ENCODE results near the gene TIGD6. TPM values are rescaled to one million over a fixed set of nuclear protein-coding genes. Genes with fewer than 3 reads are reported as not detected.

TIGD6 gene
- total and polyA plus RNA-seq, 2 experiments from 2014 or later: 1.4 to 2.1 TPM

DNA sequence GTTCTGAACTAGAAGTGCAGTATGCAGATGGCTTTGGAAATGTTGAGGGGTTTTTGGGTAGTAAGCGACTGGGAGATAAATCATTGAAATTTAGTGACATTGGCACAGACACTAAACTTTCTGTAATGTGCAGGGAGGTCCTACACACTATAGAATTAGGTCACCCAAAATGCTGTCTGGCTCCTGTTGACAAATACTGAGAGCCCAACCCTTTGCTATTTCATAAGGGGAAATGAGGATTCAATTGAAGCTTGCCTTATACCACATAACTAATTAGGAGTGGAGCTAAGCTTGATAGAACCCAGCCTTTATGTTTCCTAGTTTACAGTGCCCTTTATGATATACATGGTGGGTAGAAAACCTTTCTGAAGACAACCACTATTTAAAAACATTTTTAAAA lies 22.7 kb upstream of the TIGD6 start:
- no peaks in the 10 kb centered on the region; the same call in 1 of the 2 replicates for H3K79me2 ChIP-seq (replicated peaks; ENCODE audit: insufficient read depth)
- Mint-ChIP-seq H3K4me3 (no peak overlapping the region), H3K27me3 (ENCODE audit: insufficient read depth, low read depth, poor library complexity) (peaks cover 4% of the 10 kb centered on the region), H3K4me1 (peaks cover 25% of the 10 kb centered on the region), H3K27ac (no peak overlapping the region), H3K9me3 (no peaks in the 10 kb centered on the region), H3K36me3 (ENCODE audit: low read depth) (peaks cover 70% of the 10 kb centered on the region)
- DNase-seq (ENCODE audit: low spot score) (no peak), ATAC-seq (no peak)
- H3K4me2 ChIP-seq: no peak overlapping the region
- H3F3A ChIP-seq (replicated peaks; ENCODE audit: low read depth): 0 out of 2 replicates have a peak, but pooled peaks cover 2% of the 10 kb centered on the region
- no peak for TF ChIP-seq NANOG (IDR thresholded peaks at IDR 0.05; ENCODE audit: borderline replicate concordance)
- TF ChIP-seq EZH2 (IDR thresholded peaks at IDR 0.05; ENCODE audit: low read depth, unreplicated experiment): no peak
- TF ChIP-seq JUNB (IDR thresholded peaks at IDR 0.05; ENCODE audit: unreplicated experiment): no peak
- no peak for TF ChIP-seq POLR2AphosphoS5 (IDR thresholded peaks at IDR 0.05; ENCODE audit: low read depth)
- TF ChIP-seq ZNF114 (CRISPR knock-in tag; IDR thresholded peaks at IDR 0.05): no peak
- TF ChIP-seq, protein P1, sequence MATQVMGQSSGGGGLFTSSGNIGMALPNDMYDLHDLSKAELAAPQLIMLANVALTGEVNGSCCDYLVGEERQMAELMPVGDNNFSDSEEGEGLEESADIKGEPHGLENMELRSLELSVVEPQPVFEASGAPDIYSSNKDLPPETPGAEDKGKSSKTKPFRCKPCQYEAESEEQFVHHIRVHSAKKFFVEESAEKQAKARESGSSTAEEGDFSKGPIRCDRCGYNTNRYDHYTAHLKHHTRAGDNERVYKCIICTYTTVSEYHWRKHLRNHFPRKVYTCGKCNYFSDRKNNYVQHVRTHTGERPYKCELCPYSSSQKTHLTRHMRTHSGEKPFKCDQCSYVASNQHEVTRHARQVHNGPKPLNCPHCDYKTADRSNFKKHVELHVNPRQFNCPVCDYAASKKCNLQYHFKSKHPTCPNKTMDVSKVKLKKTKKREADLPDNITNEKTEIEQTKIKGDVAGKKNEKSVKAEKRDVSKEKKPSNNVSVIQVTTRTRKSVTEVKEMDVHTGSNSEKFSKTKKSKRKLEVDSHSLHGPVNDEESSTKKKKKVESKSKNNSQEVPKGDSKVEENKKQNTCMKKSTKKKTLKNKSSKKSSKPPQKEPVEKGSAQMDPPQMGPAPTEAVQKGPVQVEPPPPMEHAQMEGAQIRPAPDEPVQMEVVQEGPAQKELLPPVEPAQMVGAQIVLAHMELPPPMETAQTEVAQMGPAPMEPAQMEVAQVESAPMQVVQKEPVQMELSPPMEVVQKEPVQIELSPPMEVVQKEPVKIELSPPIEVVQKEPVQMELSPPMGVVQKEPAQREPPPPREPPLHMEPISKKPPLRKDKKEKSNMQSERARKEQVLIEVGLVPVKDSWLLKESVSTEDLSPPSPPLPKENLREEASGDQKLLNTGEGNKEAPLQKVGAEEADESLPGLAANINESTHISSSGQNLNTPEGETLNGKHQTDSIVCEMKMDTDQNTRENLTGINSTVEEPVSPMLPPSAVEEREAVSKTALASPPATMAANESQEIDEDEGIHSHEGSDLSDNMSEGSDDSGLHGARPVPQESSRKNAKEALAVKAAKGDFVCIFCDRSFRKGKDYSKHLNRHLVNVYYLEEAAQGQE (IDR thresholded peaks at IDR 0.05; ENCODE audit: unreplicated experiment): no peak
- TF ChIP-seq STAT1 (IDR thresholded peaks at IDR 0.05; ENCODE audit: unreplicated experiment): no peak
- TF ChIP-seq EZH2phosphoT487 (IDR thresholded peaks at IDR 0.05; ENCODE audit: unreplicated experiment): no peak
- no peak for TF ChIP-seq CREB1 (CRISPR knock-in tag; IDR thresholded peaks at IDR 0.05; ENCODE audit: low read depth)
- TF ChIP-seq, protein P2, sequence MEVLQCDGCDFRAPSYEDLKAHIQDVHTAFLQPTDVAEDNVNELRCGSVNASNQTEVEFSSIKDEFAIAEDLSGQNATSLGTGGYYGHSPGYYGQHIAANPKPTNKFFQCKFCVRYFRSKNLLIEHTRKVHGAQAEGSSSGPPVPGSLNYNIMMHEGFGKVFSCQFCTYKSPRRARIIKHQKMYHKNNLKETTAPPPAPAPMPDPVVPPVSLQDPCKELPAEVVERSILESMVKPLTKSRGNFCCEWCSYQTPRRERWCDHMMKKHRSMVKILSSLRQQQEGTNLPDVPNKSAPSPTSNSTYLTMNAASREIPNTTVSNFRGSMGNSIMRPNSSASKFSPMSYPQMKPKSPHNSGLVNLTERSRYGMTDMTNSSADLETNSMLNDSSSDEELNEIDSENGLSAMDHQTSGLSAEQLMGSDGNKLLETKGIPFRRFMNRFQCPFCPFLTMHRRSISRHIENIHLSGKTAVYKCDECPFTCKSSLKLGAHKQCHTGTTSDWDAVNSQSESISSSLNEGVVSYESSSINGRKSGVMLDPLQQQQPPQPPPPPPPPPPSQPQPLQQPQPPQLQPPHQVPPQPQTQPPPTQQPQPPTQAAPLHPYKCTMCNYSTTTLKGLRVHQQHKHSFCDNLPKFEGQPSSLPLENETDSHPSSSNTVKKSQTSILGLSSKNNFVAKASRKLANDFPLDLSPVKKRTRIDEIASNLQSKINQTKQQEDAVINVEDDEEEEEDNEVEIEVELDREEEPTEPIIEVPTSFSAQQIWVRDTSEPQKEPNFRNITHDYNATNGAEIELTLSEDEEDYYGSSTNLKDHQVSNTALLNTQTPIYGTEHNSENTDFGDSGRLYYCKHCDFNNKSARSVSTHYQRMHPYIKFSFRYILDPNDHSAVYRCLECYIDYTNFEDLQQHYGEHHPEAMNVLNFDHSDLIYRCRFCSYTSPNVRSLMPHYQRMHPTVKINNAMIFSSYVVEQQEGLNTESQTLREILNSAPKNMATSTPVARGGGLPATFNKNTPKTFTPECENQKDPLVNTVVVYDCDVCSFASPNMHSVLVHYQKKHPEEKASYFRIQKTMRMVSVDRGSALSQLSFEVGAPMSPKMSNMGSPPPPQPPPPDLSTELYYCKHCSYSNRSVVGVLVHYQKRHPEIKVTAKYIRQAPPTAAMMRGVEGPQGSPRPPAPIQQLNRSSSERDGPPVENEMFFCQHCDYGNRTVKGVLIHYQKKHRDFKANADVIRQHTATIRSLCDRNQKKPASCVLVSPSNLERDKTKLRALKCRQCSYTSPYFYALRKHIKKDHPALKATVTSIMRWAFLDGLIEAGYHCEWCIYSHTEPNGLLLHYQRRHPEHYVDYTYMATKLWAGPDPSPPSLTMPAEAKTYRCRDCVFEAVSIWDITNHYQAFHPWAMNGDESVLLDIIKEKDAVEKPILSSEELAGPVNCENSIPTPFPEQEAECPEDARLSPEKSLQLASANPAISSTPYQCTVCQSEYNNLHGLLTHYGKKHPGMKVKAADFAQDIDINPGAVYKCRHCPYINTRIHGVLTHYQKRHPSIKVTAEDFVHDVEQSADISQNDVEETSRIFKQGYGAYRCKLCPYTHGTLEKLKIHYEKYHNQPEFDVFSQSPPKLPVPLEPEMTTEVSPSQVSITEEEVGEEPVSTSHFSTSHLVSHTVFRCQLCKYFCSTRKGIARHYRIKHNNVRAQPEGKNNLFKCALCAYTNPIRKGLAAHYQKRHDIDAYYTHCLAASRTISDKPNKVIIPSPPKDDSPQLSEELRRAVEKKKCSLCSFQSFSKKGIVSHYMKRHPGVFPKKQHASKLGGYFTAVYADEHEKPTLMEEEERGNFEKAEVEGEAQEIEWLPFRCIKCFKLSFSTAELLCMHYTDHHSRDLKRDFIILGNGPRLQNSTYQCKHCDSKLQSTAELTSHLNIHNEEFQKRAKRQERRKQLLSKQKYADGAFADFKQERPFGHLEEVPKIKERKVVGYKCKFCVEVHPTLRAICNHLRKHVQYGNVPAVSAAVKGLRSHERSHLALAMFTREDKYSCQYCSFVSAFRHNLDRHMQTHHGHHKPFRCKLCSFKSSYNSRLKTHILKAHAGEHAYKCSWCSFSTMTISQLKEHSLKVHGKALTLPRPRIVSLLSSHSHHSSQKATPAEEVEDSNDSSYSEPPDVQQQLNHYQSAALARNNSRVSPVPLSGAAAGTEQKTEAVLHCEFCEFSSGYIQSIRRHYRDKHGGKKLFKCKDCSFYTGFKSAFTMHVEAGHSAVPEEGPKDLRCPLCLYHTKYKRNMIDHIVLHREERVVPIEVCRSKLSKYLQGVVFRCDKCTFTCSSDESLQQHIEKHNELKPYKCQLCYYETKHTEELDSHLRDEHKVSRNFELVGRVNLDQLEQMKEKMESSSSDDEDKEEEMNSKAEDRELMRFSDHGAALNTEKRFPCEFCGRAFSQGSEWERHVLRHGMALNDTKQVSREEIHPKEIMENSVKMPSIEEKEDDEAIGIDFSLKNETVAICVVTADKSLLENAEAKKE (CRISPR knock-in tag; IDR thresholded peaks at IDR 0.05): no peak
- TF ChIP-seq, protein P3, sequence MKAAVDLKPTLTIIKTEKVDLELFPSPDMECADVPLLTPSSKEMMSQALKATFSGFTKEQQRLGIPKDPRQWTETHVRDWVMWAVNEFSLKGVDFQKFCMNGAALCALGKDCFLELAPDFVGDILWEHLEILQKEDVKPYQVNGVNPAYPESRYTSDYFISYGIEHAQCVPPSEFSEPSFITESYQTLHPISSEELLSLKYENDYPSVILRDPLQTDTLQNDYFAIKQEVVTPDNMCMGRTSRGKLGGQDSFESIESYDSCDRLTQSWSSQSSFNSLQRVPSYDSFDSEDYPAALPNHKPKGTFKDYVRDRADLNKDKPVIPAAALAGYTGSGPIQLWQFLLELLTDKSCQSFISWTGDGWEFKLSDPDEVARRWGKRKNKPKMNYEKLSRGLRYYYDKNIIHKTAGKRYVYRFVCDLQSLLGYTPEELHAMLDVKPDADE (IDR thresholded peaks at IDR 0.05): no peak
- TF ChIP-seq ZNF331 (CRISPR knock-in tag; IDR thresholded peaks at IDR 0.05; ENCODE audit: low read depth): no peak
- TF ChIP-seq, protein P4, sequence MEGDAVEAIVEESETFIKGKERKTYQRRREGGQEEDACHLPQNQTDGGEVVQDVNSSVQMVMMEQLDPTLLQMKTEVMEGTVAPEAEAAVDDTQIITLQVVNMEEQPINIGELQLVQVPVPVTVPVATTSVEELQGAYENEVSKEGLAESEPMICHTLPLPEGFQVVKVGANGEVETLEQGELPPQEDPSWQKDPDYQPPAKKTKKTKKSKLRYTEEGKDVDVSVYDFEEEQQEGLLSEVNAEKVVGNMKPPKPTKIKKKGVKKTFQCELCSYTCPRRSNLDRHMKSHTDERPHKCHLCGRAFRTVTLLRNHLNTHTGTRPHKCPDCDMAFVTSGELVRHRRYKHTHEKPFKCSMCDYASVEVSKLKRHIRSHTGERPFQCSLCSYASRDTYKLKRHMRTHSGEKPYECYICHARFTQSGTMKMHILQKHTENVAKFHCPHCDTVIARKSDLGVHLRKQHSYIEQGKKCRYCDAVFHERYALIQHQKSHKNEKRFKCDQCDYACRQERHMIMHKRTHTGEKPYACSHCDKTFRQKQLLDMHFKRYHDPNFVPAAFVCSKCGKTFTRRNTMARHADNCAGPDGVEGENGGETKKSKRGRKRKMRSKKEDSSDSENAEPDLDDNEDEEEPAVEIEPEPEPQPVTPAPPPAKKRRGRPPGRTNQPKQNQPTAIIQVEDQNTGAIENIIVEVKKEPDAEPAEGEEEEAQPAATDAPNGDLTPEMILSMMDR (conservative IDR thresholded peaks at IDR 0.05; ENCODE audit: low read depth in 2 of 2): no peak
- no peaks in the 10 kb centered on the region; the same call in 1 of the 2 replicates for H3K4me1 ChIP-seq (ENCODE audit: insufficient read depth)
- no peaks in the 10 kb centered on the region; the same call in 1 of the 2 replicates for H4K20me1 ChIP-seq (replicated peaks; ENCODE audit: insufficient read depth)
- H3K36me3 ChIP-seq (ENCODE audit: insufficient read depth): peaks cover 46% of the 10 kb centered on the region
- H3K27ac ChIP-seq (ENCODE audit: low read depth): no peak overlapping the region
- no peaks in the 10 kb centered on the region for H3K9me2 ChIP-seq (ENCODE audit: insufficient read depth)
- no peak overlapping the region for H3K4me3 ChIP-seq
- H2AFZ ChIP-seq: no peak overlapping the region
- H3K27me3 ChIP-seq (ENCODE audit: insufficient read depth): no peaks in the 10 kb centered on the region

Measured in GM23338 (cell line).